H1 (cell line): ENCODE measurements around the gene THBS3. TPM values are rescaled to one million over a fixed set of nuclear protein-coding genes. Genes with fewer than 3 reads are reported as not detected.

ENCODE experiments used
- CTCF ChIA-PET: fragments of 300-600 bp; sonication (Branson Sonifier 250); formaldehyde crosslinking; loops from one replicate; lab custom pipeline; 2021; ENCODE audit not compliant: partially characterized antibody; lab: Charles Lee
- POLR2A ChIA-PET: fragments of 300-600 bp; sonication (Branson Sonifier 250); formaldehyde crosslinking; loops from one replicate; lab custom pipeline; 2021; ENCODE audit warnings: inconsistent platforms; ENCODE audit not compliant: partially characterized antibody; lab: Charles Lee
- DNase-seq, 2 experiments: peaks; one replicate each; pipeline versions ENCODE4 v3.0.0 to v3.0.0-alpha.2; 2010 to 2022; ENCODE audit warnings: low spot score in 2 of 2, low read depth in 1 of 2, mixed read lengths in 1 of 2
- FAIRE-seq: peaks from 2 replicates; lab custom pipeline; 2011; peaks lifted over from hg19 to GRCh38; lab: Jason Lieb, UNC
- H2AFZ ChIP-seq: 2 replicates; pipeline ENCODE4 v1.8.1; 2012; ENCODE audit warnings: low read length, inconsistent platforms
- H2AK5ac ChIP-seq: 2 replicates; pipeline ENCODE4 v1.6.1; 2013; ENCODE audit warnings: low read depth, low read length
- H2BK120ac ChIP-seq: replicated peaks from 2 replicates; pipeline ENCODE3; 2013; ENCODE audit warnings: low read depth, low read length, inconsistent platforms
- H2BK12ac ChIP-seq: 2 replicates; pipeline ENCODE4 v1.6.1; 2013; ENCODE audit warnings: low read depth, low read length
- H2BK15ac ChIP-seq: 2 replicates; pipeline ENCODE4 v1.6.1; 2013; ENCODE audit warnings: low read length
- H2BK20ac ChIP-seq: 2 replicates; pipeline ENCODE4 v1.6.1; 2013; ENCODE audit warnings: low read length
- H2BK5ac ChIP-seq: 2 replicates; pipeline ENCODE4 v1.6.1; 2013; ENCODE audit warnings: low read depth, low read length
- H3K14ac ChIP-seq: 2 replicates; pipeline ENCODE4 v1.6.1; 2013; ENCODE audit warnings: inconsistent platforms; ENCODE audit not compliant: insufficient read length
- H3K18ac ChIP-seq: 2 replicates; pipeline ENCODE4 v1.6.1; 2013; ENCODE audit warnings: low read length; ENCODE audit errors: extremely low read depth
- H3K23ac ChIP-seq: 2 replicates; pipeline ENCODE4 v1.6.1; 2013; ENCODE audit warnings: inconsistent platforms; ENCODE audit not compliant: insufficient read length
- H3K23me2 ChIP-seq: 2 replicates; pipeline ENCODE4 v1.6.1; 2013; ENCODE audit warnings: low read depth, low read length
- H3K27ac ChIP-seq: 2 replicates; pipeline ENCODE4 v1.6.1; 2011; ENCODE audit warnings: low read depth, low read length, inconsistent platforms
- H3K27me3 ChIP-seq, 4 experiments: replicated peaks in 1 of 4; 1 replicate in 1 of 4; 2 replicates in 3 of 4; pipeline versions ENCODE4 v1.6.1 to v1.8.1; 2011 to 2013; ENCODE audit warnings: low read length in 3 of 4, mild to moderate bottlenecking in 3 of 4, inconsistent platforms in 2 of 4, mixed read lengths in 2 of 4, moderate library complexity in 1 of 4; ENCODE audit not compliant: control insufficient read depth in 3 of 4, insufficient read depth in 3 of 4; ENCODE audit errors: extremely low read depth in 1 of 4
- H3K36me3 ChIP-seq, 4 experiments: 2 replicates each; pipeline versions ENCODE4 v1.6.1 to v1.8.1; 2011 to 2013; ENCODE audit warnings: mild to moderate bottlenecking in 4 of 4, low read length in 3 of 4, moderate library complexity in 2 of 4, control low read depth in 1 of 4, inconsistent platforms in 1 of 4; ENCODE audit not compliant: insufficient read depth in 4 of 4, control insufficient read depth in 2 of 4
- H3K4ac ChIP-seq: replicated peaks from 2 replicates; pipeline ENCODE3; 2013; ENCODE audit warnings: low read length, low read depth, mixed read lengths, inconsistent platforms; ENCODE audit not compliant: insufficient read length
- H3K4me1 ChIP-seq, 4 experiments: replicated peaks in 1 of 4; 1 replicate in 1 of 4; 2 replicates in 3 of 4; pipeline versions ENCODE4 v1.6.1 to v1.8.1; 2011 to 2013; ENCODE audit warnings: low read length in 3 of 4, inconsistent platforms in 2 of 4, mixed read lengths in 1 of 4; ENCODE audit not compliant: insufficient read depth in 4 of 4, control insufficient read depth in 3 of 4
- H3K4me2 ChIP-seq, 2 experiments: 2 replicates each; pipeline versions ENCODE4 v1.6.1 to v1.8.1; 2011 to 2013; ENCODE audit warnings: low read depth in 2 of 2, low read length in 2 of 2, control low read depth in 1 of 2, inconsistent platforms in 1 of 2, mild to moderate bottlenecking in 1 of 2; ENCODE audit not compliant: insufficient read depth in 1 of 2
- H3K4me3 ChIP-seq, 4 experiments: fragments of 200-600, 300-600 bp in 1 of 4; sonication (generic), shearing (Covaris generic), sonication (Bioruptor Twin) in 1 of 4; 2 replicates each; pipeline versions ENCODE4 v1.5.1 to v1.8.1; 2011 to 2016; ENCODE audit warnings: low read length in 4 of 4, low read depth in 3 of 4, control low read depth in 2 of 4, inconsistent platforms in 2 of 4, mild to moderate bottlenecking in 2 of 4, mixed read lengths in 1 of 4, moderate library complexity in 1 of 4; ENCODE audit not compliant: insufficient read depth in 2 of 4; ENCODE audit errors: extremely low read depth in 1 of 4
- H3K56ac ChIP-seq: replicated peaks from 2 replicates; pipeline ENCODE3; 2013; ENCODE audit warnings: low read depth, mild to moderate bottlenecking, mixed read lengths, low read length, inconsistent platforms; ENCODE audit not compliant: insufficient read length
- H3K79me1 ChIP-seq: 2 replicates; pipeline ENCODE4 v1.6.1; 2013; ENCODE audit warnings: low read depth, low read length, control low read depth
- H3K79me2 ChIP-seq, 2 experiments: 2 replicates each; pipeline versions ENCODE4 v1.6.1 to v1.8.1; 2012 to 2013; ENCODE audit warnings: low read length in 2 of 2, mild to moderate bottlenecking in 2 of 2, inconsistent platforms in 1 of 2; ENCODE audit not compliant: insufficient read depth in 2 of 2, control insufficient read depth in 1 of 2
- H3K9ac ChIP-seq, 4 experiments: replicated peaks in 1 of 4; 1 replicate in 1 of 4; 2 replicates in 3 of 4; pipeline versions ENCODE4 v1.6.1 to v1.8.1; 2011 to 2013; ENCODE audit warnings: low read depth in 3 of 4, low read length in 3 of 4, control low read depth in 2 of 4, mild to moderate bottlenecking in 2 of 4, moderate library complexity in 2 of 4, inconsistent platforms in 1 of 4; ENCODE audit errors: extremely low read depth in 1 of 4
- H3K9me3 ChIP-seq, 2 experiments: 2 replicates each; pipeline versions ENCODE4 v1.6.1 to v1.8.1; 2012 to 2013; ENCODE audit warnings: mild to moderate bottlenecking in 2 of 2, moderate library complexity in 2 of 2, control low read depth in 1 of 2, inconsistent platforms in 1 of 2, low read depth in 1 of 2, low read length in 1 of 2, mixed read lengths in 1 of 2; ENCODE audit not compliant: insufficient read depth in 2 of 2
- H4K20me1 ChIP-seq, 2 experiments: replicated peaks in 1 of 2; 2 replicates each; pipeline versions ENCODE3 to v1.8.1; 2011 to 2013; ENCODE audit warnings: inconsistent platforms in 2 of 2, low read length in 2 of 2, mild to moderate bottlenecking in 1 of 2; ENCODE audit not compliant: insufficient read depth in 2 of 2, control insufficient read depth in 1 of 2
- H4K5ac ChIP-seq: 2 replicates; pipeline ENCODE4 v1.6.1; 2013; ENCODE audit warnings: low read length, low read depth, mixed read lengths, inconsistent platforms; ENCODE audit not compliant: insufficient read length
- H4K8ac ChIP-seq: 2 replicates; pipeline ENCODE4 v1.8.0; 2013; ENCODE audit warnings: mild to moderate bottlenecking, moderate library complexity, low read length, inconsistent platforms; ENCODE audit not compliant: insufficient read depth; ENCODE audit errors: extremely low read depth
- H4K91ac ChIP-seq: replicated peaks from 2 replicates; pipeline ENCODE3; 2013; ENCODE audit warnings: low read length, mixed read lengths, inconsistent platforms; ENCODE audit not compliant: insufficient read length
- ATF3 ChIP-seq: IDR thresholded peaks from 2 replicates; pipeline ENCODE4 v1.6.1; 2011; ENCODE audit warnings: low read depth, mild to moderate bottlenecking, low read length; ENCODE audit not compliant: insufficient read depth
- BACH1 ChIP-seq: IDR thresholded peaks from 2 replicates; pipeline ENCODE4 v1.6.1; 2012; ENCODE audit warnings: low read length, improper control_type of control experiment
- EP300 ChIP-seq, 2 experiments: IDR thresholded peaks; 1 replicate in 1 of 2; 2 replicates in 1 of 2; pipeline ENCODE4 v1.6.1; 2011 to 2012; ENCODE audit warnings: low read depth in 2 of 2, low read length in 2 of 2, mild to moderate bottlenecking in 2 of 2, borderline replicate concordance in 1 of 2, inconsistent platforms in 1 of 2, moderate library complexity in 1 of 2
- JUN ChIP-seq: IDR thresholded peaks from 2 replicates; pipeline ENCODE4 v1.6.1; 2011; ENCODE audit warnings: low read depth, mild to moderate bottlenecking, improper control_type of control experiment, low read length
- SIX5 ChIP-seq: IDR thresholded peaks from 2 replicates; pipeline ENCODE4 v1.6.1; 2011; ENCODE audit warnings: mild to moderate bottlenecking, low read depth, low read length
- SP4 ChIP-seq: IDR thresholded peaks from 2 replicates; pipeline ENCODE4 v1.6.1; 2012; ENCODE audit warnings: low read length, inconsistent platforms
- USF2 ChIP-seq: IDR thresholded peaks from 2 replicates; pipeline ENCODE4 v1.6.1; 2011; ENCODE audit warnings: low read length, improper control_type of control experiment
- YY1 ChIP-seq: IDR thresholded peaks from 2 replicates; pipeline ENCODE4 v1.6.1; 2011; ENCODE audit warnings: low read depth, mild to moderate bottlenecking, low read length
- WGBS, 2 experiments: shearing (Covaris generic) in 1 of 2; methylation state at CpG; one replicate each; pipeline versions ENCODE4 v1.1.6 to v1.1.7; 2013 to 2015; ENCODE audit warnings: low lambda C conversion rate in 2 of 2, mixed read lengths in 2 of 2, inconsistent platforms in 1 of 2, low coverage in 1 of 2, missing lambda C conversion rate in 1 of 2; ENCODE audit not compliant: insufficient replicate concordance in 2 of 2, insufficient coverage in 1 of 2, insufficient read length in 1 of 2; ENCODE audit errors: extremely low coverage in 1 of 2, missing lambda C conversion rate in 1 of 2; 5-methylcytosine and 5-hydroxymethylcytosine counted together
- polyA plus RNA-seq, 7 experiments: library from polyadenylated mRNA; depleted of rRNA in 3 of 7; stranded (reverse) in 5 of 7; unstranded in 2 of 7; fragments of >200 nt in 5 of 7; fragments of 200-250 nt in 2 of 7; gene quantifications; 1 replicate in 5 of 7; 2 replicates in 1 of 7; 4 replicates in 1 of 7; pipeline versions ENCODE4 v1.2.1 to v1.2.3, GENCODE V29; 2011 to 2013; ENCODE audit warnings: missing spikeins in 2 of 7, mixed read lengths in 2 of 7
- total RNA-seq: library from RNA; stranded (reverse); fragmentation: NEBNext Ultra II Directional; extraction: Animal tissue kit (Norgen Biotek cat#: 25700); gene quantifications from 2 replicates; pipeline ENCODE4 v1.2.1, GENCODE V29; 2021

Gene THBS3
- total and polyA plus RNA-seq, 2 of the 8 experiments (the other 6 are each of a cell fraction or from before 2014, with no cell fraction given): 3.0 to 3.5 TPM

GRCh38 chr1:155218854-155219591, 11.3 kb upstream of the THBS3 start:
- Histone ChIP-seq H3K23ac (no peak overlapping the region), H3K23me2 (no peaks in the 10 kb centered on the region), H3K18ac (peak overlapping the region; percentile 28), H3K4me2 (peak overlapping the region; percentile 38 to 71), H2BK20ac (no peak overlapping the region), H2BK12ac (no peak overlapping the region), H2AFZ (peak overlapping the region; percentile 77; the same call in 1 of the 2 replicates), H3K56ac (no peak overlapping the region), H3K36me3 (0 out of 8 replicates have a peak, but pooled peaks cover 0 to 2% (median 0%) of the 10 kb centered on the region in 4 experiments), H3K79me2 (no peaks in the 10 kb centered on the region), H3K79me1 (no peaks in the 10 kb centered on the region; the same call in 1 of the 2 replicates), H2AK5ac (no peak overlapping the region), H4K91ac (no peak overlapping the region), H4K5ac (no peak overlapping the region), H3K27me3 (no peaks in the 10 kb centered on the region), H2BK5ac (0 out of 2 replicates have a peak overlapping the region, but pooled peaks have one; percentile 19), H3K9me3 (no peaks in the 10 kb centered on the region), H3K4me3 (peak overlapping the region in 2 of 4 experiments; percentile 20 to 21; a peak in 2 of 8 replicates), H2BK120ac (no peak overlapping the region), H3K27ac (no peak overlapping the region), H4K20me1 (no peaks in the 10 kb centered on the region), H2BK15ac (no peak overlapping the region), H3K4ac (no peak overlapping the region), H3K9ac (no peak overlapping the region; a peak in 1 of 7 replicates), H3K14ac (no peak overlapping the region), H4K8ac (peak overlapping the region; percentile 90; the same call in 1 of the 2 replicates), H3K4me1 (peaks cover 0 to 7% (median 0%) of the 10 kb centered on the region in 4 experiments; a peak in 1 of 7 replicates)
- POLR2A ChIA-PET: interaction anchor here (0.9 to 11.9 kb wide), 10 partner anchors 8 to 54 kb away, joined by 3 to 235 read pairs (median 6); partner anchors contain the start of genes CLK2, KRTCAP2, MTX1 and SCAMP3
- CTCF ChIA-PET: interaction anchor here (0.6 to 2.5 kb wide), 10 partner anchors 10 to 134 kb away, joined by 3 to 16 read pairs (median 4); partner anchors contain the start of genes MTX1 and THBS3
- 56% methylated on average over 7 of the region's 7 CpGs; no CpG with 5 or more reads in 1 of the 2 experiments for WGBS, 2 experiments
- DNase-seq: peak in 1 of 2 experiments; percentile 69
- FAIRE-seq: peak; percentile 62
- TF ChIP-seq USF2 (peak; percentile 99), SP4 (peak; percentile 99), JUN (no peak), YY1 (peak; percentile 99), SIX5 (peak; percentile 75), EP300 (IDR thresholded peaks at IDR 0.05; ENCODE audit: borderline replicate concordance in 1 of 2, low read depth in 2 of 2, low read length in 2 of 2) (peak in 1 of 2 experiments; percentile 61; a peak in 1 of 3 replicates), ATF3 (peak; percentile 99), BACH1 (no peak)
